Muscle layer of colon (tissue), 2 donors: ENCODE data around the gene PPP2R5B.
A peak's percentile ranks its signal among the peaks of the same experiment; 100 is the strongest.
"Not testable (repeated sequence)": the region's sequence is repeated elsewhere in the genome, so short reads cannot be mapped to it uniquely, and the experiment has no call there.

Experiments
- H3K27ac ChIP-seq: one replicate; pipeline ENCODE4 v1.7.0; 2013; ENCODE audit warnings: low read depth, mild to moderate bottlenecking, low read length, moderate library complexity
- H3K27me3 ChIP-seq, 2 donors: one replicate each; pipeline ENCODE4 v1.7.0; 2013; ENCODE audit warnings: low read length in 2 of 2, mild to moderate bottlenecking in 2 of 2; ENCODE audit not compliant: insufficient read depth in 2 of 2, control insufficient read depth in 1 of 2
- H3K36me3 ChIP-seq: one replicate; pipeline ENCODE4 v1.7.0; 2013; ENCODE audit warnings: mild to moderate bottlenecking, low read length; ENCODE audit not compliant: insufficient read depth
- H3K4me1 ChIP-seq: one replicate; pipeline ENCODE4 v1.7.0; 2013; ENCODE audit warnings: mild to moderate bottlenecking, low read length; ENCODE audit not compliant: insufficient read depth
- H3K4me3 ChIP-seq, 2 donors: one replicate each; pipeline ENCODE4 v1.7.0; 2013; ENCODE audit warnings: low read length in 2 of 2, low read depth in 1 of 2, mild to moderate bottlenecking in 1 of 2, moderate library complexity in 1 of 2
- H3K9ac ChIP-seq: one replicate; pipeline ENCODE4 v1.7.0; 2013; ENCODE audit warnings: low read length
- H3K9me3 ChIP-seq: one replicate; pipeline ENCODE4 v1.7.0; 2013; ENCODE audit warnings: mild to moderate bottlenecking, low read length
- donor health status: abdominal sarcoma.
- donor health status: Adenocarcinoma of cecum.

The PPP2R5B gene

GRCh38 chr11:64970731-64971151 lies 46.3 kb downstream of the PPP2R5B start:
- no peak overlapping the region for H3K9ac ChIP-seq
- H3K36me3 ChIP-seq = no peaks in the 10 kb centered on the region
- H3K4me1 ChIP-seq = no peaks in the 10 kb centered on the region
- H3K4me3 ChIP-seq = no peak overlapping the region
- H3K27ac ChIP-seq = no peak overlapping the region
- H3K27me3 ChIP-seq = no peaks in the 10 kb centered on the region
- H3K9me3 ChIP-seq = no peaks in the 10 kb centered on the region

- Histone ChIP-seq H3K36me3 (no peaks in the 10 kb centered on the region), H3K4me1 (no peaks in the 10 kb centered on the region), H3K4me3 (peak within 1 kb of the TSS; percentile 36 to 58), H3K9ac (no peak within 1 kb of the TSS), H3K27ac (no peak within 1 kb of the TSS), H3K27me3 (no peaks in the 10 kb centered on the region), H3K9me3 (no peaks in the 10 kb centered on the region)
These were observed 47.1 kb downstream of the PPP2R5B start, which contains the start of gene MAJIN for GRCh38 chr11:64971421-64972233. TSS of gene MAJIN (minus strand) at chr11:64972108. CDS start at chr11:64959405, 12,703 bp downstream.

GRCh38 chr11:64974124-64974523 lies 49.6 kb downstream of the PPP2R5B start:
- no peaks in the 10 kb centered on the region for H3K4me1 ChIP-seq
- H3K9ac ChIP-seq = no peak overlapping the region
- no peaks in the 10 kb centered on the region for H3K27me3 ChIP-seq
- H3K4me3 ChIP-seq = no peak overlapping the region
- H3K9me3 ChIP-seq = no peaks in the 10 kb centered on the region
- no peak overlapping the region for H3K27ac ChIP-seq
- H3K36me3 ChIP-seq = no peaks in the 10 kb centered on the region

DNA sequence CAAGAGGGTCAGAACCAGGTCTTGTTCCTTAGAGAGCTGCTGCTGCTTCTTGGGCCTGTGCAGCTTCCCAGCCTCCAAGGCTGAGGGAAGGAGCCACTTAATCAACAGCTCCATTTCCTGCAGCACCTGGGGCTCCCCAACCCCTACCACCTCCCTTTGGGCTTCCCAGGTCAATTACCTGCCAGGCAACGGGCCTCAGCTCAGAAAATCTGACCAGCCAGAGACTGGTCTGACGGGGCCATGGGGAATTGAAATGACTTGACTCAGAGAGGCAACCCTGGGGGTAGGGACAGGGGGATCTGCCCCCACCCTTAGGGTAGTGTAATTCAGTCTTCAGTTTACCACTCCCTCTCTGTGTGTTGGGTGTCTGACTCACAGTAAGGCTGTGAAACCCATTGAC lies 52.2 kb downstream of the PPP2R5B start:
- Histone ChIP-seq H3K9ac (no peak overlapping the region), H3K27ac (no peak overlapping the region), H3K9me3 (no peaks in the 10 kb centered on the region), H3K36me3 (no peaks in the 10 kb centered on the region), H3K4me3 (no peak overlapping the region), H3K27me3 (no peaks in the 10 kb centered on the region), H3K4me1 (no peaks in the 10 kb centered on the region)

DNA sequence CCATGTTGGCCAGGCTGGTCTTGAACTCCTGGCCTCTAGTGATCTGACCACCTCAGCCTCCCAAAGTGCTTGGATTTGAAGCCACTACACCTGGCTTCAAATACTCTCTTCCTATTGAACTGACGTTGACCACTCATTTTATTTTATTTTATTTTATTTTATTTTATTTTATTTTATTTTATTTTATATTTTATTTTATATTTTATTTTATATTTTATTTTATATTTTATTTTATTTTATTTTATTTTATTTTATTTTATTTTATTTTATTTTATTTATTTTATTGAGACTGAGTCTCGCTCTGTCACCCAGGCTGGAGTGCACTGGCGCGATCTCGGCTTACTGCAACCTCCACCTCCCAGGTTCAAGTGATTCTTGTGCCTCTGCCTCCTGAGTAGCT lies 58.9 kb downstream of the PPP2R5B start:
- not testable (repeated sequence) for H3K9ac ChIP-seq

More for the DNA sequence above, 58.9 kb downstream of the PPP2R5B start:
- not testable (repeated sequence) for H3K27ac ChIP-seq, H3K27me3 ChIP-seq, H3K36me3 ChIP-seq, H3K4me1 ChIP-seq, H3K9me3 ChIP-seq, H3K4me3 ChIP-seq
